ENCODE results near the gene CCDC85C. TPM values are rescaled to one million over a fixed set of nuclear protein-coding genes. Genes with fewer than 3 reads are reported as not detected.
A peak's percentile ranks its signal among the peaks of the same experiment; 100 is the strongest.

Gene CCDC85C
- total RNA-seq, 1 donor from 2014 or later: 41.0 TPM

DNA sequence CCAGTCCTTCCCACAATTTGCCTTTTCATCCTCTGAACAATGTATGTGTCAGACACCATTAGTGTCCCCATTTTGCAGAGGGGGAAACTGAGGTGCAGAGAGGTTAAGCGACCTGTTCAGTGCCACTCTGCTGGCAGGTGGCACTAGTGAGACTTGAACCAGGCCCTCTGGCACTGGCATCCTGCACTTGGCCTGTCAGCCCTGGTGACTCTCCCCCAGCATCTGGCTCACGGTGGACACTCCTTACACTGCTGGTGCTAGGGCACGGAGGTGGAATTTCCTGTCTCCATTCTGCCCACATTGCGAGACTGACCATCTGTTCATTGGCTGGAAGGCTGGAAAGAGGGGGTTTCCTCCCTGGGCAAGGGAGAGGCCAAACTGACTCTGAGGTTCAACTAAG, 74.1 kb downstream of the CCDC85C start:
- H3K27me3 ChIP-seq (ENCODE audit: low read depth): no peaks in the 10 kb centered on the region
- intact Hi-C loops (cut with micrococcal nuclease): no loop called here
- no peaks in the 10 kb centered on the region for H3K36me3 ChIP-seq
- no peak overlapping the region for H3K4me3 ChIP-seq
- no peak overlapping the region for H3K27ac ChIP-seq (replicated peaks)
- H3K4me1 ChIP-seq: peaks cover 46% of the 10 kb centered on the region
- DNase-seq: no peak
- TF ChIP-seq, protein P1, sequence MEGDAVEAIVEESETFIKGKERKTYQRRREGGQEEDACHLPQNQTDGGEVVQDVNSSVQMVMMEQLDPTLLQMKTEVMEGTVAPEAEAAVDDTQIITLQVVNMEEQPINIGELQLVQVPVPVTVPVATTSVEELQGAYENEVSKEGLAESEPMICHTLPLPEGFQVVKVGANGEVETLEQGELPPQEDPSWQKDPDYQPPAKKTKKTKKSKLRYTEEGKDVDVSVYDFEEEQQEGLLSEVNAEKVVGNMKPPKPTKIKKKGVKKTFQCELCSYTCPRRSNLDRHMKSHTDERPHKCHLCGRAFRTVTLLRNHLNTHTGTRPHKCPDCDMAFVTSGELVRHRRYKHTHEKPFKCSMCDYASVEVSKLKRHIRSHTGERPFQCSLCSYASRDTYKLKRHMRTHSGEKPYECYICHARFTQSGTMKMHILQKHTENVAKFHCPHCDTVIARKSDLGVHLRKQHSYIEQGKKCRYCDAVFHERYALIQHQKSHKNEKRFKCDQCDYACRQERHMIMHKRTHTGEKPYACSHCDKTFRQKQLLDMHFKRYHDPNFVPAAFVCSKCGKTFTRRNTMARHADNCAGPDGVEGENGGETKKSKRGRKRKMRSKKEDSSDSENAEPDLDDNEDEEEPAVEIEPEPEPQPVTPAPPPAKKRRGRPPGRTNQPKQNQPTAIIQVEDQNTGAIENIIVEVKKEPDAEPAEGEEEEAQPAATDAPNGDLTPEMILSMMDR (IDR thresholded peaks at IDR 0.05; ENCODE audit: borderline replicate concordance): no peak
- H3K9me3 ChIP-seq (replicated peaks): no peaks in the 10 kb centered on the region

DNA sequence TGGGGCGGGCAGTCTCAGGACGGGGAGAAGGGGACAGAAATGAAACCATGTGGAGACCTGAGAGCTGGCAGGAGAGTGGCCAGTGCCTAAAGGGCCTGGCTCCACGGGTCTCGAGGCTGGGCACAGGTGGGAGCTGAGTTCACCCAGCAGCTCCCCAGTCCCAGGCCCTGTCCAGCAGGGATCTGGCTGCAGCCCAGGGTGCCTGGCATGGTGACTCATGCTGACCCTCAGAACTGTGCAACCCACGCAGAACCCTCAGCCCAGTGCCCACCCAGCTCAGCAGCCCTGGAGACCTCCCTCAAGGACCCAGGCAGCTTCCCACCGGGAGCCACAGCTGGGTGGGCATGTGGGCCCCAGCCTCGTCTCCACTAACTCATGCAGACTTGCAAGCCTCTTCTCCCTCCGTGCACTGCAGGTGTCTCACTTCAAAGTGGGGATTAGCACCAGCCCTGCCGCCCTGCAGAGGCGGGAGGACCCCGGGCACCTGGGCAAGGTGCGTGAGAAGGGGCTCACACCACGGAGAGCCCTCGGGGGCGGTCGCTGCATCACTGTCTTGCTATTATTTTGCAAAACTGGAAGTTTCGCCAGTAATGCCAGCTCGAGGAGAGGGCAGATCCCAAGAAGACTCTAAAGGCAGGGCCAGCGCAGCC, 76.5 kb downstream of the CCDC85C start:
- TF ChIP-seq, protein P1 (IDR thresholded peaks at IDR 0.05; ENCODE audit: borderline replicate concordance): no peak
- Histone ChIP-seq H3K4me1 (peaks cover 62% of the 10 kb centered on the region), H3K9me3 (replicated peaks) (no peaks in the 10 kb centered on the region), H3K4me3 (no peak overlapping the region), H3K27me3 (ENCODE audit: low read depth) (no peaks in the 10 kb centered on the region), H3K27ac (replicated peaks) (no peak overlapping the region), H3K36me3 (no peaks in the 10 kb centered on the region)
- no peak for DNase-seq
- intact Hi-C loops (cut with micrococcal nuclease): no loop called here

DNA sequence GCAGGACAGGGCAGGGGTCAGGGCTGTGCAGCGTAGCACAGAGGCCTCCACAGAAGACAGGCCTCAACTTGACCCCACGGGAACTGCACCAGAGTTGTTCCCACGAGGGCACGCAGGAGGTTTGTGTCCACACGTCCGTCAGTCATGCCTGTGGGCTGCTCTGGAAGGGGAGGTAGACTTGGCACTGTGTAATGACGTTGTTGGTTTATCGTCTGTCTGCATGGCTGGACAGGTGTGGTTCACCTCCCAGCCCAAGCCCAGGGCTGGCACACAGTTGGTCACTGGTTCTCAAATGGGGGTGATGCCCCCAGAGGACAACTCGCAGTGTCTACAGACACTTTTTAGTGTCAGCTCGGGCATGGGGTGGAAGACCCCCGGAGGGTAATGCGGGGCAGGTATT, 77.0 kb downstream of the CCDC85C start:
- Histone ChIP-seq H3K27ac (replicated peaks) (peak overlapping the region; percentile 85), H3K4me1 (peaks cover 68% of the 10 kb centered on the region), H3K36me3 (no peaks in the 10 kb centered on the region), H3K27me3 (ENCODE audit: low read depth) (no peaks in the 10 kb centered on the region), H3K9me3 (replicated peaks) (no peaks in the 10 kb centered on the region), H3K4me3 (no peak overlapping the region)
- intact Hi-C loops (cut with micrococcal nuclease): no loop called here
- DNase-seq: no peak
- TF ChIP-seq, protein P1 (IDR thresholded peaks at IDR 0.05; ENCODE audit: borderline replicate concordance): no peak

DNA sequence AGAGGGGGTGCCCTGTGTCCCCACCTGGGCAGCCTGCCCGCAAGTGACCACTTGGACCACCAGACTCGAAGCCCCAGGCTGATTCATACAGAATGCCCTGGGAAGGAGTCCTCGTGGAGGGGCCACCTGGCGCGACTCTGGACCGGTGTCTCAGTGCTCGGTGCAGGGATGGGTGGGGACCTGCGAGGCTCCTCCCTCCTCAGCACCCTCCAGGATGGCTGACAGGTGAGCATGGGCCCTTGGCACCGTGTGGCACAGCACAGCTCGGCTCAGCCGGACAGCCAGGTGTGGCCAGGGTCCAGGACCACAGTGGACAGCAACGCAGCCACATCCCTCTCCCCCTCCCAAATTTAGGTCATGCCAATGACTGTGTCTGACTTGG, 78.3 kb downstream of the CCDC85C start:
- intact Hi-C loops (cut with micrococcal nuclease): no loop called here
- Histone ChIP-seq H3K9me3 (replicated peaks) (no peaks in the 10 kb centered on the region), H3K4me3 (no peak overlapping the region), H3K27me3 (ENCODE audit: low read depth) (no peaks in the 10 kb centered on the region), H3K4me1 (peaks cover 61% of the 10 kb centered on the region), H3K36me3 (peaks cover 6% of the 10 kb centered on the region), H3K27ac (replicated peaks) (peak overlapping the region; percentile 85)
- TF ChIP-seq, protein P1 (IDR thresholded peaks at IDR 0.05; ENCODE audit: borderline replicate concordance): no peak
- DNase-seq: no peak

DNA sequence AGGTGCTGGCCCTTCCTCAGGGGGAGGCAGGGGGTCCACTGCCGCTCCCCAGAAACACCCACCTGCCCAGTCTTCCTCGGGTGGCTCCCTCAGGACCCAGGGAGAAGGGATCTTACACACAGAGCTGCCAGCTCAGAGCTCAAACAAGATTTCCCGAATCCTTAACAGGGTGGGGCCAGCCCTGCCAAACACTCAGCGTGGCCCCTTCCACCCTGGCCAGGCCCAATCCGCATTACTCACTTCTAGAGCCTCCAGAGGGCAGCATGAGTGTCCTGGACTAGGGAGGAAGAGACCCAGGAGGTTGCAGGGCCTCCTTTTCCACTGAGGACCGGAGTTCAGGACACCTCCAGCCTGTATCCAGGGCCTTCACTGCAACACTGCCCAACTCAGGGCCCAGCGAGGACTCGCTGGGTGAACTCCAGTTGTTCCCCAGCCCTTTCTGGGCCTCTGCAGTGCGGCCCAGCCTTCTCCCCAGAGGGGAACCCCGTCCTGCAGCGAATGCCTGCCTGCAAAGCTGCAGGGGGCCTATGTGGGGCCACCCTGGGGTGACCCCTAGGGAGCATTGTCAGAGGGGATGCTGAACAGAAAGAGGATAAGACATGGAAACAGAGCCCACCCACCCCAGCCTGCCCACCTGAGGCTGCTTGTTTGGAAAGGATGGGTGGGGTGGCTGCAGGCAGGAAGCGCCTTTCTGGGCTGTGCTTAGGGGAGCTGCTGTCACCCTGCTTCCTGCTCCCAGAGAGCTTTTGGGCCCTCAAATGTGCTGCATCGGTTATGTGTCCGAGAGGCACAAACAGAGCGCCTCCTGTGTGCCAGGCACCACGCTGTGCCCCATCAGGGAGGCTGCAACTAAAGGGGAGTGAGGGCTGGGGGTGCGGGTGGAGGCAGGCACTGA, 79.0 kb downstream of the CCDC85C start:
- Histone ChIP-seq H3K27ac (replicated peaks) (peak overlapping the region; percentile 85), H3K9me3 (replicated peaks) (no peaks in the 10 kb centered on the region), H3K27me3 (ENCODE audit: low read depth) (no peaks in the 10 kb centered on the region), H3K36me3 (peaks cover 6% of the 10 kb centered on the region), H3K4me1 (peaks cover 59% of the 10 kb centered on the region), H3K4me3 (no peak overlapping the region)
- TF ChIP-seq, protein P1 (IDR thresholded peaks at IDR 0.05; ENCODE audit: borderline replicate concordance): peak; percentile 46
- DNase-seq: peak; percentile 13
- intact Hi-C loops (cut with micrococcal nuclease): no loop called here
